ENCODE measurements around the gene KCNH4. TPM values are rescaled to one million over a fixed set of nuclear protein-coding genes. Genes with fewer than 3 reads are reported as not detected.

Gene KCNH4
- total and polyA plus RNA-seq, 2 of the 13 experiments (the other 11 are each of a cell fraction or from before 2014, with no cell fraction given), result 0.01 to 0.09 TPM

DNA sequence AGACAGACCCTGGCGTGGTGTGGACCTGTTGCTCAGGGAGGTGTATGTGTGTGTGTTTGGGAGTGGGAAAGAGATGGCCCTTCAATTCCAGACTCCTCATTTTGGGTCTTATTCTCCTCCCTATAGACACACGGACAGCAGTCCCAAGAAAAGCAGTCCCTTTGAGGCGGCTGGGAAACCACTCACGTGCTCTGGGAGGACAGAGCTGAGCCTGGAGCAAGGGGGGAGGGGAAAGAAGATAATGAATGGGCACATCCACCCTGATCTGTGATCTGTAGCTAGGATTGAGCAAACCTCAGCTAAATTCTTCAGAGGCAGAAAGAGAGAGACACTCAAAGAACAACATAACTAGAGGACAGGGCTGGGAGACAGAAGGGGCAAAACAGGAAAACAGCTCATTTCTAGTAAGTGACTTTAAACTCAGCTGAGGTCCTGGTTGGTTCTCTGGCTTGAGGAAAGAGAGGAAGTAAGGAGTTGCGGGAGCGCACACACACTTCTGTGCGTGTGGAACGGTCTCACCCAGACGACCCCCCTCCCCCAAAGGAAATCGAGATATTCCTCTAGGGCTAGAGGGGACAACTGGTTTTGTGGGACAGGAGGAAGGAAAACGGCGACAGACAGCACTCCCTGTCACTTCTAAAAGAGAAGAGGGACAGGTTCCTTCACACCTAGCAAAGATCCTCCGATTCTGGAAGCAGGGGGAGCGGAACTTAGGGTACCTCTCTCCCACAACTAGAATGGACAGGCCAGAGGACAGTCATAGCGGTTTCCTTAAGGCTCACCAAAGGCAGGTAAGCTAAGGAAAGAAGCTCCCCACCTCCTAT, 26.8 kb downstream of the KCNH4 start (continued):
- TF ChIP-seq BHLHE40 (IDR thresholded peaks at IDR 0.05; ENCODE audit: low read length), result peak; percentile 89
- TF ChIP-seq GLI4 (CRISPR knock-in tag; IDR thresholded peaks at IDR 0.05; ENCODE audit: borderline replicate concordance), result 0 out of 2 replicates have a peak, but pooled peaks have one; percentile 17
- no peak for TF ChIP-seq ZKSCAN1 (IDR thresholded peaks at IDR 0.05; ENCODE audit: low read length)
- no peak for TF ChIP-seq NFE2L2 (IDR thresholded peaks at IDR 0.05; ENCODE audit: low read length)
- TF ChIP-seq RBFOX2 (IDR thresholded peaks at IDR 0.05; ENCODE audit: low read depth, low read length), result no peak
- TF ChIP-seq, protein P1, sequence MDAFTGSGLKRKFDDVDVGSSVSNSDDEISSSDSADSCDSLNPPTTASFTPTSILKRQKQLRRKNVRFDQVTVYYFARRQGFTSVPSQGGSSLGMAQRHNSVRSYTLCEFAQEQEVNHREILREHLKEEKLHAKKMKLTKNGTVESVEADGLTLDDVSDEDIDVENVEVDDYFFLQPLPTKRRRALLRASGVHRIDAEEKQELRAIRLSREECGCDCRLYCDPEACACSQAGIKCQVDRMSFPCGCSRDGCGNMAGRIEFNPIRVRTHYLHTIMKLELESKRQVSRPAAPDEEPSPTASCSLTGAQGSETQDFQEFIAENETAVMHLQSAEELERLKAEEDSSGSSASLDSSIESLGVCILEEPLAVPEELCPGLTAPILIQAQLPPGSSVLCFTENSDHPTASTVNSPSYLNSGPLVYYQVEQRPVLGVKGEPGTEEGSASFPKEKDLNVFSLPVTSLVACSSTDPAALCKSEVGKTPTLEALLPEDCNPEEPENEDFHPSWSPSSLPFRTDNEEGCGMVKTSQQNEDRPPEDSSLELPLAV (CRISPR knock-in tag; conservative IDR thresholded peaks at IDR 0.05; ENCODE audit: low read depth), result no peak
- TF ChIP-seq FOXO1 (CRISPR knock-in tag; IDR thresholded peaks at IDR 0.05), result no peak; the same call in 1 of the 2 replicates
- no peak for TF ChIP-seq ATM (IDR thresholded peaks at IDR 0.05; ENCODE audit: borderline replicate concordance)
- TF ChIP-seq, protein P2, sequence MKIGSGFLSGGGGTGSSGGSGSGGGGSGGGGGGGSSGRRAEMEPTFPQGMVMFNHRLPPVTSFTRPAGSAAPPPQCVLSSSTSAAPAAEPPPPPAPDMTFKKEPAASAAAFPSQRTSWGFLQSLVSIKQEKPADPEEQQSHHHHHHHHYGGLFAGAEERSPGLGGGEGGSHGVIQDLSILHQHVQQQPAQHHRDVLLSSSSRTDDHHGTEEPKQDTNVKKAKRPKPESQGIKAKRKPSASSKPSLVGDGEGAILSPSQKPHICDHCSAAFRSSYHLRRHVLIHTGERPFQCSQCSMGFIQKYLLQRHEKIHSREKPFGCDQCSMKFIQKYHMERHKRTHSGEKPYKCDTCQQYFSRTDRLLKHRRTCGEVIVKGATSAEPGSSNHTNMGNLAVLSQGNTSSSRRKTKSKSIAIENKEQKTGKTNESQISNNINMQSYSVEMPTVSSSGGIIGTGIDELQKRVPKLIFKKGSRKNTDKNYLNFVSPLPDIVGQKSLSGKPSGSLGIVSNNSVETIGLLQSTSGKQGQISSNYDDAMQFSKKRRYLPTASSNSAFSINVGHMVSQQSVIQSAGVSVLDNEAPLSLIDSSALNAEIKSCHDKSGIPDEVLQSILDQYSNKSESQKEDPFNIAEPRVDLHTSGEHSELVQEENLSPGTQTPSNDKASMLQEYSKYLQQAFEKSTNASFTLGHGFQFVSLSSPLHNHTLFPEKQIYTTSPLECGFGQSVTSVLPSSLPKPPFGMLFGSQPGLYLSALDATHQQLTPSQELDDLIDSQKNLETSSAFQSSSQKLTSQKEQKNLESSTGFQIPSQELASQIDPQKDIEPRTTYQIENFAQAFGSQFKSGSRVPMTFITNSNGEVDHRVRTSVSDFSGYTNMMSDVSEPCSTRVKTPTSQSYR (CRISPR knock-in tag; IDR thresholded peaks at IDR 0.05; ENCODE audit: borderline replicate concordance), result peak; percentile 93
- peak; percentile 63; the same call in 1 of the 2 replicates for TF ChIP-seq MYC (CRISPR knock-in tag; IDR thresholded peaks at IDR 0.05; ENCODE audit: borderline replicate concordance)
- TF ChIP-seq ZNF12 (CRISPR knock-in tag; IDR thresholded peaks at IDR 0.05), result no peak
- TF ChIP-seq GABPB1 (CRISPR knock-in tag; IDR thresholded peaks at IDR 0.05), result no peak
- peak; percentile 74; the same call in 1 of the 2 replicates for TF ChIP-seq DMAP1 (CRISPR knock-in tag; IDR thresholded peaks at IDR 0.05)
- TF ChIP-seq, protein P3, sequence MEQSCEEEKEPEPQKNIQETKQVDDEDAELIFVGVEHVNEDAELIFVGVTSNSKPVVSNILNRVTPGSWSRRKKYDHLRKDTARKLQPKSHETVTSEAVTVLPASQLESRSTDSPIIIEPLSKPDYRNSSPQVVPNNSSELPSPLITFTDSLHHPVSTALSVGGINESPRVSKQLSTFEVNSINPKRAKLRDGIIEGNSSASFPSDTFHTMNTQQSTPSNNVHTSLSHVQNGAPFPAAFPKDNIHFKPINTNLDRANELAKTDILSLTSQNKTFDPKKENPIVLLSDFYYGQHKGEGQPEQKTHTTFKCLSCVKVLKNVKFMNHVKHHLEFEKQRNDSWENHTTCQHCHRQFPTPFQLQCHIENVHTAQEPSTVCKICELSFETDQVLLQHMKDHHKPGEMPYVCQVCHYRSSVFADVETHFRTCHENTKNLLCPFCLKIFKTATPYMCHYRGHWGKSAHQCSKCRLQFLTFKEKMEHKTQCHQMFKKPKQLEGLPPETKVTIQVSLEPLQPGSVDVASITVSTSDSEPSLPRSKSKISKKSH (CRISPR knock-in tag; IDR thresholded peaks at IDR 0.05; ENCODE audit: borderline replicate concordance), result no peak
- TF ChIP-seq, protein P4, sequence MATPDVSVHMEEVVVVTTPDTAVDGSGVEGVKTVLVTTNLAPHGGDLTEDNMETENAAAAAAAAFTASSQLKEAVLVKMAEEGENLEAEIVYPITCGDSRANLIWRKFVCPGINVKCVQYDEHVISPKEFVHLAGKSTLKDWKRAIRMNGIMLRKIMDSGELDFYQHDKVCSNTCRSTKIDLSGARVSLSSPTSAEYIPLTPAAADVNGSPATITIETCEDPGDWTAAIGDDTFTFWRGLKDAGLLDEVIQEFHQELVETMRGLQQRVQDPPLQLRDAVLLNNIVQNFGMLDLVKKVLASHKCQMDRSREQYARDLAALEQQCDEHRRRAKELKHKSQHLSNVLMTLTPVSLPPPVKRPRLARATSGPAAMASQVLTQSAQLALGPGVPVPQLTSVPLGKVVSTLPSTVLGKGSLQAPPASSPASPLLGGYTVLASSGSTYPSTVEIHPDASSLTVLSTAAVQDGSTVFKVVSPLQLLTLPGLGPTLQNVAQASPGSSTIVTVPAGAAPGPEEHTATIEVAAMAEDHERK (CRISPR knock-in tag; IDR thresholded peaks at IDR 0.05; ENCODE audit: low read depth), result no peak
- 0 out of 2 replicates have a peak, but pooled peaks have one; percentile 49 for TF ChIP-seq NAIF1 (CRISPR knock-in tag; IDR thresholded peaks at IDR 0.05; ENCODE audit: borderline replicate concordance)
- TF ChIP-seq ZBTB7A (CRISPR knock-in tag; IDR thresholded peaks at IDR 0.05), result no peak; the same call in 1 of the 2 replicates
- TF ChIP-seq REXO4 (CRISPR knock-in tag; IDR thresholded peaks at IDR 0.05; ENCODE audit: borderline replicate concordance), result no peak
- no peak for TF ChIP-seq SALL1 (CRISPR knock-in tag; IDR thresholded peaks at IDR 0.05)
- TF ChIP-seq SMAD9 (CRISPR knock-in tag; IDR thresholded peaks at IDR 0.05), result no peak
- TF ChIP-seq ZNF317 (CRISPR knock-in tag; IDR thresholded peaks at IDR 0.05), result 0 out of 2 replicates have a peak, but pooled peaks have one; percentile 21
- no peak for TF ChIP-seq CAMTA2 (CRISPR knock-in tag; IDR thresholded peaks at IDR 0.05; ENCODE audit: borderline replicate concordance)
- TF ChIP-seq FOSL1 (CRISPR knock-in tag; IDR thresholded peaks at IDR 0.05; ENCODE audit: borderline replicate concordance), result no peak

Measured in HepG2 (cell line).